Measurements from ENCODE around the gene RAD9B. TPM values are rescaled to one million over a fixed set of nuclear protein-coding genes. Genes with fewer than 3 reads are reported as not detected.

RAD9B gene
- total and polyA plus RNA-seq, 8 donors = 0.16 to 0.28 (median 0.23) TPM; not detected in 1

DNA sequence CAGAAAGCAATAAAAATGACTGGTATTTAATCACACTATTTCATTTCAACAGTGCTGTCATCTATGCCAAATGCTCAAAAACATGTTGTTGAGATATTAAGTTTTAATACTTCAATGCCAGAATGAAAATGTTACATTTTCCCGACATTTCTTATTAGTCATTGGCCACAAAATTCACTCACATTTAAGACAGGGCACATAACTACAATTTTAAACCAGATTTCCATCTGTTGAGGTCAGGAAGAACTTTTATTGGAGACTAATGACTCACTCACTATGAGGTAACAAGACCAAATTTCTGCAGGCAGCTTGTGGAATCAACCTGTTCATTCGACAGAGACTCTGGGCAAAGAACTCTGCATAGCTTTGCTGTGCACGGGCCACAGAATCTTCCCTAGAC lies 44.2 kb downstream of the RAD9B start:
- ATAC-seq (peak in 1 of 4 donors; percentile 13), FAIRE-seq (no peak), DNase-seq (no peak)
- H3K9me3 ChIP-seq = no peaks in the 10 kb centered on the region
- H3K27me3 ChIP-seq = no peaks in the 10 kb centered on the region
- H3K27ac ChIP-seq = no peak overlapping the region
- no peak overlapping the region for H3K4me3 ChIP-seq
- H3K36me3 ChIP-seq = peaks cover 0 to 8% (median 0%) of the 10 kb centered on the region in 3 donors
- peaks cover 18 to 21% (median 19%) of the 10 kb centered on the region in 3 donors for H3K4me1 ChIP-seq
- TF ChIP-seq, protein P1, sequence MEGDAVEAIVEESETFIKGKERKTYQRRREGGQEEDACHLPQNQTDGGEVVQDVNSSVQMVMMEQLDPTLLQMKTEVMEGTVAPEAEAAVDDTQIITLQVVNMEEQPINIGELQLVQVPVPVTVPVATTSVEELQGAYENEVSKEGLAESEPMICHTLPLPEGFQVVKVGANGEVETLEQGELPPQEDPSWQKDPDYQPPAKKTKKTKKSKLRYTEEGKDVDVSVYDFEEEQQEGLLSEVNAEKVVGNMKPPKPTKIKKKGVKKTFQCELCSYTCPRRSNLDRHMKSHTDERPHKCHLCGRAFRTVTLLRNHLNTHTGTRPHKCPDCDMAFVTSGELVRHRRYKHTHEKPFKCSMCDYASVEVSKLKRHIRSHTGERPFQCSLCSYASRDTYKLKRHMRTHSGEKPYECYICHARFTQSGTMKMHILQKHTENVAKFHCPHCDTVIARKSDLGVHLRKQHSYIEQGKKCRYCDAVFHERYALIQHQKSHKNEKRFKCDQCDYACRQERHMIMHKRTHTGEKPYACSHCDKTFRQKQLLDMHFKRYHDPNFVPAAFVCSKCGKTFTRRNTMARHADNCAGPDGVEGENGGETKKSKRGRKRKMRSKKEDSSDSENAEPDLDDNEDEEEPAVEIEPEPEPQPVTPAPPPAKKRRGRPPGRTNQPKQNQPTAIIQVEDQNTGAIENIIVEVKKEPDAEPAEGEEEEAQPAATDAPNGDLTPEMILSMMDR (IDR thresholded peaks at IDR 0.05) = no peak
- 84 to 91% methylated on average over 3 of the region's 3 CpGs for WGBS, 2 donors
- intact Hi-C loops (cut with DNase I) = loop anchor here in 1 of 3 donors (10.0 kb wide), 1 partner anchor 48 kb away; no protein-coding TSS in a partner anchor

DNA sequence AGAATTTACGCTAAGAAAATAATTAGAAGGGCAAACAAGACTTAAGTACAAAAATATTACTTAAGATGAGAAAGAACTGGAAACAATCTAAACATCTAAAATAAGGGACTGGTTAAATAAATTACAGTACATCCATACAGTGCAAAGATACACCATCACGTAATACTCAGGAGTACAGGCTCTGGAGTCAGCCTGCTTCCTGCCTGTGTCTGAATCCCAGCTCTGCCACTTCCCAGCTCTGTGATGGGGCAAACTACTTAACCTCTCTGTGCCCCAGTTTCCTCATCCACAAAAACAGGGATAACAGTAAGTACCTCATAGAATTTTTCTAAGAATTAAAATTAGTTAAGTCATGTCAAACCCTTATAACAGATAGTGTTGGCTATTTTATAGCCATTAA lies 45.0 kb downstream of the RAD9B start:
- TF ChIP-seq, protein P1 (IDR thresholded peaks at IDR 0.05) = no peak
- Histone ChIP-seq H3K27ac (no peak overlapping the region), H3K36me3 (peaks cover 0 to 8% (median 0%) of the 10 kb centered on the region in 3 donors), H3K9me3 (no peaks in the 10 kb centered on the region), H3K4me3 (no peak overlapping the region), H3K4me1 (peaks cover 18 to 21% (median 19%) of the 10 kb centered on the region in 3 donors), H3K27me3 (no peaks in the 10 kb centered on the region)
- FAIRE-seq (no peak), DNase-seq (no peak), ATAC-seq (no peak)
- intact Hi-C loops (cut with DNase I) = loop anchor here in 1 of 3 donors (10.0 kb wide), 1 partner anchor 48 kb away; no protein-coding TSS in a partner anchor
- 81 to 92% methylated on average over 2 of the region's 2 CpGs for WGBS, 2 donors

DNA sequence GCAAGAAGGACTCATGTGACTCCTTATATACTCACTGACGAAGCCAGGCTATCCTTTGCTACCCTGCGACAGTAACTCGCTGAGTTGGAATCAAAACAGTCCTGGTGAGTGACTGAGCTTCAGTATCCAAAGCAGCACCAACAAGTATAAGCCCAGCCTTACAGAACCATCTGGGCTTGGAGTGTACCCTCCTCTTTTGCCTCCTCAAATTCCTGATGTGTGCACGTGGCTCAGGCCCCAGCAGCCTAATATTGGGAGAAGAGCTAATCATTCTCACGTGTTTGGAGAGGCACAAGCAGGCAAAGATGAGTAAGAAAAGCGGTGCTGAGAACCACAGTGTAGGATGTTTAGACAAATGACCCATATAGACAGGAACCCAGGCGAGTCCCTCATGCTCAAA lies 46.5 kb downstream of the RAD9B start:
- H3K9me3 ChIP-seq = no peaks in the 10 kb centered on the region
- 90% methylated on average over 7 of the region's 7 CpGs for whole genome bisulfite sequencing, 2 donors
- H3K4me3 ChIP-seq = no peak overlapping the region
- DNase-seq = no peak
- peaks cover 6 to 9% (median 6%) of the 10 kb centered on the region in 3 donors for H3K4me1 ChIP-seq
- no peak for ATAC-seq
- TF ChIP-seq, protein P1 (IDR thresholded peaks at IDR 0.05) = no peak
- H3K36me3 ChIP-seq = peaks cover 0 to 8% (median 0%) of the 10 kb centered on the region in 3 donors
- intact Hi-C loops (cut with DNase I) = loop anchor here in 1 of 3 donors (10.0 kb wide), 1 partner anchor 46 kb away; no protein-coding TSS in a partner anchor
- no peak overlapping the region for H3K27ac ChIP-seq
- no peak for FAIRE-seq
- no peaks in the 10 kb centered on the region for H3K27me3 ChIP-seq

DNA sequence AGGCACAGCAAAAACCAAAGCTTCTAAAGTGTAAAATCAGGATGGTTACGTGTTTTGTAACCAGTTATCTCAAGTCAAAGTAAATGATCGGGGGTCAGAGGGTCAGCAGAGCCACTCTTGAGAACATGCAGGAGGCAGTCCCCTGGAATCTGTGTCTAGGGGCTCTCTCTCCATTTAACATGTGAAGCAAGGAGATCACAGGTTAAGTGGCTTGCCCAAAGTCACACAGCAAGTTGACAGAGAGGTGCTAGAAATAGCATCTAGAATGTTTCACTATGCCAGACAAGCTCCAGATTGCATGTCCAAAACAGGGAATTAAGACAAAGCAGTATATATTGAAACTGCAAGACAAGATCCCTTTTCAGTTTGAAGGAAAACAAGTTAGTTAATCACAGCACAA lies 47.6 kb downstream of the RAD9B start:
- H3K9me3 ChIP-seq = peaks cover 0 to 3% (median 0%) of the 10 kb centered on the region in 4 donors
- peaks cover 0 to 8% (median 0%) of the 10 kb centered on the region in 3 donors for H3K36me3 ChIP-seq
- WGBS, 2 donors = 79 to 86% methylated on average over 2 of the region's 2 CpGs
- peaks cover 0 to 4% (median 0%) of the 10 kb centered on the region in 3 donors for H3K4me1 ChIP-seq
- no peaks in the 10 kb centered on the region for H3K27me3 ChIP-seq
- no peak overlapping the region for H3K27ac ChIP-seq
- no peak for ATAC-seq
- H3K4me3 ChIP-seq = no peak overlapping the region
- DNase-seq = no peak
- no peak for FAIRE-seq
- TF ChIP-seq, protein P1 (IDR thresholded peaks at IDR 0.05) = no peak
- intact Hi-C loops (cut with DNase I) = loop anchor here in 2 of 3 donors (5.0 to 10.0 kb wide), 2 partner anchors 45 to 53 kb away; no protein-coding TSS in a partner anchor

DNA sequence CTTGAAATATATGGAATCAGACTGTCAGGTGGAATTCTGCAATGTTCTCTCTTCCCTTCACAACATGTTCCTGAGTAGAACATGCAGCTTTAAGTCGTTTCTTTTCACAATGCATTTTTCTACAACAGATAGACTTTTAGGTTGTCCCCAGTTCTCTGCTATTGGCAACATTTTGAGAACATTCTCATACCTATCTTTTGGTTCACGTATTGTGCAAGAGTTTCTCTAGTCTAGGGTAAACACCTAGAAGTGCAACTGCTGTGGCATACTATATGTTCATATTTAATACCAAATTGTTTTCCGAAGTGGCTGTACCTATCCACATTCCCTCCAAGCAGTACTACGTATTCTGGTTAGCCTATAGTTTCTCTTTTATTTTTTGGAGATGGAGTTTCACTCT lies 48.9 kb downstream of the RAD9B start:
- DNase-seq (no peak), FAIRE-seq (no peak), ATAC-seq (no peak)
- intact Hi-C loops (cut with DNase I) = loop anchor here in 1 of 3 donors (5.0 kb wide), 1 partner anchor 51 kb away; no protein-coding TSS in a partner anchor
- peaks cover 0 to 15% (median 5%) of the 10 kb centered on the region in 3 donors for H3K4me1 ChIP-seq
- no peaks in the 10 kb centered on the region for H3K36me3 ChIP-seq
- WGBS, 2 donors = 78 to 79% methylated on average over 4 of the region's 4 CpGs
- peaks cover 0 to 3% (median 0%) of the 10 kb centered on the region in 4 donors for H3K9me3 ChIP-seq
- H3K4me3 ChIP-seq = no peak overlapping the region
- H3K27ac ChIP-seq = no peak overlapping the region
- TF ChIP-seq, protein P1 (IDR thresholded peaks at IDR 0.05) = no peak
- no peaks in the 10 kb centered on the region for H3K27me3 ChIP-seq

Data from pancreas (tissue), 10 donors.